Testis (tissue), 3 donors: ENCODE data around the gene SMYD3. TPM values are rescaled to one million over a fixed set of nuclear protein-coding genes. Genes with fewer than 3 reads are reported as not detected.

ENCODE experiments used
- DNase-seq: peaks from one replicate; pipeline ENCODE4 v3.0.0-alpha.2; 2019
- H3K27ac ChIP-seq, 2 donors: fragments of 200-600 bp; sonication (generic); one replicate each; pipeline ENCODE4 v1.5.1; 2019
- H3K27me3 ChIP-seq: fragments of 200-600 bp; sonication (generic); one replicate; pipeline ENCODE4 v1.5.1; 2019
- H3K36me3 ChIP-seq: fragments of 200-600 bp; sonication (generic); one replicate; pipeline ENCODE4 v1.5.1; 2017; ENCODE audit warnings: low read depth; ENCODE audit errors: missing control alignments
- H3K4me1 ChIP-seq: fragments of 200-600 bp; sonication (generic); one replicate; pipeline ENCODE4 v1.5.1; 2019
- H3K4me3 ChIP-seq, 2 donors: fragments of 200-600 bp; sonication (generic); one replicate each; pipeline ENCODE4 v1.5.1; 2017 to 2019
- H3K9me3 ChIP-seq: fragments of 200-600 bp; sonication (generic); one replicate; pipeline ENCODE4 v1.5.1; 2017
- CTCF ChIP-seq, 3 experiments: fragments of 450-650 bp in 2 of 3; fragments of 200-600 bp in 1 of 3; sonication (generic) in 1 of 3; IDR thresholded peaks; one replicate each; pipeline ENCODE4 v1.5.1; 2016 to 2019; ENCODE audit warnings: antibody characterized with exemption in 3 of 3, mild to moderate bottlenecking in 2 of 3, moderate library complexity in 1 of 3
- POLR2A ChIP-seq: fragments of 450-650 bp; IDR thresholded peaks from one replicate; pipeline ENCODE4 v1.6.1; 2017; ENCODE audit warnings: antibody characterized with exemption, mild to moderate bottlenecking, moderate library complexity
- WGBS, 2 donors: methylation state at CpG; one replicate each; pipeline ENCODE4 v1.1.5; 2018; 5-methylcytosine and 5-hydroxymethylcytosine counted together
- intact Hi-C: fragments of 100-400 bp; cut with DNase I; formaldehyde crosslinking; loops from one replicate; pipeline ENCODE4 v1.15.1; 2023; ENCODE audit warnings: low total_unique reads
- polyA plus RNA-seq: library from polyadenylated mRNA; stranded (reverse); fragments of 350-450 nt; fragmentation: Illumina TruSeq; extraction: RNeasy Lipid Tissue Mini Kit (QIAGEN cat#74804); gene quantifications from one replicate; pipeline ENCODE4 v1.2.3, GENCODE V29; 2014; ENCODE audit warnings: low read depth, low replicate concordance; ENCODE audit not compliant: insufficient read depth
- total RNA-seq, 2 donors: library from RNA; depleted of rRNA; stranded (reverse); fragments of >200 nt; gene quantifications; one replicate each; pipeline ENCODE4 v1.2.3, GENCODE V29; 2016

Gene SMYD3
- total and polyA plus RNA-seq, 3 donors from 2014 or later: 23.0 to 38.8 (median 38.7) TPM

- intact Hi-C loops: loop anchor here (10.0 kb wide), 1 partner anchor 1343 kb away; the partner anchor contains the start of gene KIF26B
- H3K27ac ChIP-seq: no peak overlapping the region
- TF ChIP-seq POLR2A: no peak
- peak; percentile 72 to 80 (median 73) for TF ChIP-seq CTCF (IDR thresholded peaks at IDR 0.05)
- H3K36me3 ChIP-seq: no peaks in the 10 kb centered on the region
- H3K9me3 ChIP-seq: no peaks in the 10 kb centered on the region
- H3K27me3 ChIP-seq: no peaks in the 10 kb centered on the region
- H3K4me3 ChIP-seq: no peak overlapping the region
- WGBS, 2 donors: 61% methylated on average over 2 of the region's 2 CpGs
- no peak for DNase-seq
- H3K4me1 ChIP-seq: no peaks in the 10 kb centered on the region
These were observed 9.7 kb downstream of the SMYD3 start for GRCh38 chr1:246497331-246497915.

DNA sequence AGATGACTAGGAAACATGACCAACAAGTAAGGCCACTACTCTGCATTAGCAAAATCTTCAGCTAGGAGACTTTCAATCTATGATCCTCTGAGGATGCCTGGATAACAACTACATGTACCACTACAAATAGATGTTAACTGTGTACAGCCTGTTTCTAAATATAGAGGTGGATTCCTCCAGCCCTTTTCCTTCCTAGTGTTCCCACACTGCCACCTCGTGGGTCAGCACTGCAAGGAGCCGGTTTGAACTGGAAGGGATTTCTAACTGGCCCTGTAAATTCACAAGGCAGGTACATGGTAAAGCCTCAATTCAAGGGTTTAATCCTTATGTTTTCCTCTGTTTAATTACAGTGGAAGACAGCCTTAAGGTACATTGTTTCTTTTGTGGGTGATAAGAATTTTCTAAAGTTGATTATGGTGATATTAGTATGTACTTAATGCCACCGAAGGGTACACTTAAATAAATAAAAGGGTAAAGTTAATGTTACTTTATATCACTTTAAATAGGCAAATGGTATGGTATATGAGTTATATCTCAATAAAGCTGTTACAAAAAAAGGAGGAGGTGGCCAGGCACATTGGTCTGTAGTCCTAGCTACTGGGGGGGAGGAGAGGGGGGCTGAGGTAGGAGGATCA is 14.4 kb downstream of the SMYD3 start:
- no peaks in the 10 kb centered on the region for H3K9me3 ChIP-seq
- TF ChIP-seq CTCF (IDR thresholded peaks at IDR 0.05) (peak; percentile 37 to 69 (median 64)), POLR2A (no peak)
- DNase-seq: peak; percentile 81
- no peaks in the 10 kb centered on the region for H3K36me3 ChIP-seq
- H3K4me3 ChIP-seq: no peak overlapping the region
- WGBS, 2 donors: 37 to 54% methylated on average over 3 of the region's 3 CpGs
- H3K27me3 ChIP-seq: no peaks in the 10 kb centered on the region
- H3K4me1 ChIP-seq: no peaks in the 10 kb centered on the region
- no peak overlapping the region for H3K27ac ChIP-seq
- intact Hi-C loops: loop anchor here (10.0 kb wide), 1 partner anchor 1338 kb away; the partner anchor contains the start of gene KIF26B

DNA sequence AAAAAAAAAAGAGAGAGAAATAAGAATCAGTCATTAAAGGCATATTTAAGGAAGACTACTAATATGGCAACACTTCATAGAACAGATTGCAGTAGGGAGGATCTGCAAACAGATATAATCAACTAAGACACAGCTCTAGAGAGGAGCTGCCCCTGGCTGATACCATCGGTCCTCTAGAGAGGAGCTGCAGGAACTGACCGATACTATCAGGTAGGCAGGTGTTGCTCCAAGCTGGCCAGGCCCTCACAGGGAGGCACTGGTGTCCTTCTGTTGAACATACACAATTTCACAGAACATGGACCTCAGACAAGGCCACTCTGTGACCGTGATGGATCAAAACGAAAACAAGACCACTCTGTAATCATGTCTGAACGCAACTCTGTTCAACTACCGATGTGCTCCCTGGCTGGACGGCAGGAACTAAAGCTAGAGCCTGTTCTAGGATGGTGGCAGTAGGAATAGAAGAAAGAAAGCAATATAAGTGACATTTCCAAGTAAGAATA is 15.5 kb downstream of the SMYD3 start:
- no peak for DNase-seq
- intact Hi-C loops: loop anchor here (10.0 kb wide), 1 partner anchor 1337 kb away; the partner anchor contains the start of gene KIF26B

GRCh38 chr1:246488674-246489073 is 18.4 kb downstream of the SMYD3 start:
- 92 to 94% methylated on average over 6 of the region's 6 CpGs for WGBS, 2 donors
- no peaks in the 10 kb centered on the region for H3K27me3 ChIP-seq
- H3K9me3 ChIP-seq: no peaks in the 10 kb centered on the region
- H3K4me1 ChIP-seq: no peaks in the 10 kb centered on the region
- no peak overlapping the region for H3K4me3 ChIP-seq
- H3K36me3 ChIP-seq: no peaks in the 10 kb centered on the region
- intact Hi-C loops: no loop called here
- H3K27ac ChIP-seq: no peak overlapping the region
- no peak for DNase-seq
- TF ChIP-seq POLR2A: no peak
- no peak for TF ChIP-seq CTCF (IDR thresholded peaks at IDR 0.05)

More for the DNA sequence above, 15.5 kb downstream of the SMYD3 start:
- H3K36me3 ChIP-seq: no peaks in the 10 kb centered on the region
- no peaks in the 10 kb centered on the region for H3K27me3 ChIP-seq
- TF ChIP-seq POLR2A: no peak
- TF ChIP-seq CTCF (IDR thresholded peaks at IDR 0.05): no peak
- whole genome bisulfite sequencing, 2 donors: 86 to 88% methylated on average over 7 of the region's 7 CpGs
- no peak overlapping the region for H3K27ac ChIP-seq
- no peaks in the 10 kb centered on the region for H3K4me1 ChIP-seq
- no peak overlapping the region for H3K4me3 ChIP-seq
- H3K9me3 ChIP-seq: no peaks in the 10 kb centered on the region
